ENCODE measurements around the gene DEAF1. TPM values are rescaled to one million over a fixed set of nuclear protein-coding genes. Genes with fewer than 3 reads are reported as not detected.

The DEAF1 gene
- total and polyA plus RNA-seq, 2 of the 13 experiments (the other 11 are each of a cell fraction or from before 2014, with no cell fraction given): 22.3 to 29.6 TPM

DNA sequence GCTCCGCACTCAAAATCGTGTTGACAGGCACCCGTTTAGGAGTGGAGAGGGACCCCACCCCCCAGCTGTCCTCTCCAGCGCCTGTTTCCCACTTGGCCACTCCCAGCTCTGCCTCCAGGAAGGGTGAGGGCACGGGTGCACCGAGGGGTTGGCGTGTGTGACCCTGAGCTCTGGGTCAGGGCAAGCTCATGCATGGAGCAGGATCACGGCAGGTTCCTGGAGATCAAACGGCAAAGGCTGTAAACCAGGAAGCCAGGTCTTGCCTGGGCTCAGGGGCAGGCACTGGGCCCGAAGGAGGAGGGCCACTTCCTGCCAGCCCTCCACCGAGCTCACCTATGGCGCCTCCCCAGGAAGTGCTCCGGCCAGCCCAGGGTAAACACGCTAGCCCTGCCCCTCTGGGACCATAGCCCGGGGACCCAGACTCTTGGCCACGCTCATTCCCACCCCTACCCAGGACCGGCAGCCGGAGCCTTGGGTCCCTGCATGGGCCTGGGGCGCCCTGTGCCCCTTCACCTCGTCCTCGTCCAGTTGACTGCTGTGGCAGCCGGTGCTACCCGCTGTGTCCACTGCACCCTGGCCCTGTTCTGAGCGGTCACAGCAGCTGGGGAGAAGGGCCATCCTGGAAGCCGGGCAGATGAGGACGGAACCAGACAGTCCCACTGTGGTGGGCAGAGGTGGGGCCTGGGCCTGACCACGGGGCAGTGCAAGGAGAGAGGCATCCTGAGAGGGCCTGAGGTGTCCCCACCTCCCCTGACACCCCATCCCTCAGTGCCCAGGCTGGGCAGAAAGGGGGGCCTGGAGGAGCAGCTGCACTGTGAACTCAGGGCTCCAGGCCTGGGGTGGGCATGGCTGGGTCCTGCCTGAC, 10.0 kb upstream of the DEAF1 start (continued):
- 0 out of 2 replicates have a peak, but pooled peaks have one; percentile 35 for TF ChIP-seq NRL (CRISPR knock-in tag; IDR thresholded peaks at IDR 0.05; ENCODE audit: borderline replicate concordance)
- TF ChIP-seq KDM2A (CRISPR knock-in tag; IDR thresholded peaks at IDR 0.05; ENCODE audit: borderline replicate concordance, low read depth): peak; percentile 28; the same call in 1 of the 2 replicates
- TF ChIP-seq, protein P1, sequence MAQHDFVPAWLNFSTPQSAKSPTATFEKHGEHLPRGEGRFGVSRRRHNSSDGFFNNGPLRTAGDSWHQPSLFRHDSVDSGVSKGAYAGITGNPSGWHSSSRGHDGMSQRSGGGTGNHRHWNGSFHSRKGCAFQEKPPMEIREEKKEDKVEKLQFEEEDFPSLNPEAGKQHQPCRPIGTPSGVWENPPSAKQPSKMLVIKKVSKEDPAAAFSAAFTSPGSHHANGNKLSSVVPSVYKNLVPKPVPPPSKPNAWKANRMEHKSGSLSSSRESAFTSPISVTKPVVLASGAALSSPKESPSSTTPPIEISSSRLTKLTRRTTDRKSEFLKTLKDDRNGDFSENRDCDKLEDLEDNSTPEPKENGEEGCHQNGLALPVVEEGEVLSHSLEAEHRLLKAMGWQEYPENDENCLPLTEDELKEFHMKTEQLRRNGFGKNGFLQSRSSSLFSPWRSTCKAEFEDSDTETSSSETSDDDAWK (CRISPR knock-in tag; IDR thresholded peaks at IDR 0.05): no peak
- TF ChIP-seq, protein P2, sequence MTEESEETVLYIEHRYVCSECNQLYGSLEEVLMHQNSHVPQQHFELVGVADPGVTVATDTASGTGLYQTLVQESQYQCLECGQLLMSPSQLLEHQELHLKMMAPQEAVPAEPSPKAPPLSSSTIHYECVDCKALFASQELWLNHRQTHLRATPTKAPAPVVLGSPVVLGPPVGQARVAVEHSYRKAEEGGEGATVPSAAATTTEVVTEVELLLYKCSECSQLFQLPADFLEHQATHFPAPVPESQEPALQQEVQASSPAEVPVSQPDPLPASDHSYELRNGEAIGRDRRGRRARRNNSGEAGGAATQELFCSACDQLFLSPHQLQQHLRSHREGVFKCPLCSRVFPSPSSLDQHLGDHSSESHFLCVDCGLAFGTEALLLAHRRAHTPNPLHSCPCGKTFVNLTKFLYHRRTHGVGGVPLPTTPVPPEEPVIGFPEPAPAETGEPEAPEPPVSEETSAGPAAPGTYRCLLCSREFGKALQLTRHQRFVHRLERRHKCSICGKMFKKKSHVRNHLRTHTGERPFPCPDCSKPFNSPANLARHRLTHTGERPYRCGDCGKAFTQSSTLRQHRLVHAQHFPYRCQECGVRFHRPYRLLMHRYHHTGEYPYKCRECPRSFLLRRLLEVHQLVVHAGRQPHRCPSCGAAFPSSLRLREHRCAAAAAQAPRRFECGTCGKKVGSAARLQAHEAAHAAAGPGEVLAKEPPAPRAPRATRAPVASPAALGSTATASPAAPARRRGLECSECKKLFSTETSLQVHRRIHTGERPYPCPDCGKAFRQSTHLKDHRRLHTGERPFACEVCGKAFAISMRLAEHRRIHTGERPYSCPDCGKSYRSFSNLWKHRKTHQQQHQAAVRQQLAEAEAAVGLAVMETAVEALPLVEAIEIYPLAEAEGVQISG (CRISPR knock-in tag; IDR thresholded peaks at IDR 0.05): peak; percentile 89
- TF ChIP-seq ZBTB38 (CRISPR knock-in tag; IDR thresholded peaks at IDR 0.05): peak; percentile 13; the same call in 1 of the 2 replicates
- peak; percentile 64; the same call in 1 of the 2 replicates for TF ChIP-seq ZSCAN31 (CRISPR knock-in tag; IDR thresholded peaks at IDR 0.05; ENCODE audit: low read depth)
- TF ChIP-seq GTF3A (CRISPR knock-in tag; conservative IDR thresholded peaks at IDR 0.05): no peak
- TF ChIP-seq ZNF496 (CRISPR knock-in tag; IDR thresholded peaks at IDR 0.05; ENCODE audit: insufficient replicate concordance): no peak
- TF ChIP-seq GATA4 (IDR thresholded peaks at IDR 0.05; ENCODE audit: borderline replicate concordance, low read depth): peak; percentile 42; the same call in 1 of the 2 replicates
- TF ChIP-seq ZNF644 (CRISPR knock-in tag; IDR thresholded peaks at IDR 0.05; ENCODE audit: low read depth): 0 out of 2 replicates have a peak, but pooled peaks have one; percentile 32
- TF ChIP-seq ZIK1 (CRISPR knock-in tag; IDR thresholded peaks at IDR 0.05; ENCODE audit: borderline replicate concordance, low read depth): no peak
- TF ChIP-seq, protein P3, sequence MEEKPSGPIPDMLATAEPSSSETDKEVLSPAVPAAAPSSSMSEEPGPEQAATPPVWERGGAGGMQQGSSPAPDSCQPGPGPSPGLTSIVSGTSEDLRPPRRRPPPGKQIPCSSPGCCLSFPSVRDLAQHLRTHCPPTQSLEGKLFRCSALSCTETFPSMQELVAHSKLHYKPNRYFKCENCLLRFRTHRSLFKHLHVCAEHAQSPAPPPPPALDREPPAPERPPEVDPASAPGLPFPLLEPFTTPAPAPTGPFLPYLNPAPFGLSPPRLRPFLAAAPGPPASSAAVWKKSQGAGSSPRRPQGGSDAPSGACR (CRISPR knock-in tag; IDR thresholded peaks at IDR 0.05): peak; percentile 99
- TF ChIP-seq, protein P4, sequence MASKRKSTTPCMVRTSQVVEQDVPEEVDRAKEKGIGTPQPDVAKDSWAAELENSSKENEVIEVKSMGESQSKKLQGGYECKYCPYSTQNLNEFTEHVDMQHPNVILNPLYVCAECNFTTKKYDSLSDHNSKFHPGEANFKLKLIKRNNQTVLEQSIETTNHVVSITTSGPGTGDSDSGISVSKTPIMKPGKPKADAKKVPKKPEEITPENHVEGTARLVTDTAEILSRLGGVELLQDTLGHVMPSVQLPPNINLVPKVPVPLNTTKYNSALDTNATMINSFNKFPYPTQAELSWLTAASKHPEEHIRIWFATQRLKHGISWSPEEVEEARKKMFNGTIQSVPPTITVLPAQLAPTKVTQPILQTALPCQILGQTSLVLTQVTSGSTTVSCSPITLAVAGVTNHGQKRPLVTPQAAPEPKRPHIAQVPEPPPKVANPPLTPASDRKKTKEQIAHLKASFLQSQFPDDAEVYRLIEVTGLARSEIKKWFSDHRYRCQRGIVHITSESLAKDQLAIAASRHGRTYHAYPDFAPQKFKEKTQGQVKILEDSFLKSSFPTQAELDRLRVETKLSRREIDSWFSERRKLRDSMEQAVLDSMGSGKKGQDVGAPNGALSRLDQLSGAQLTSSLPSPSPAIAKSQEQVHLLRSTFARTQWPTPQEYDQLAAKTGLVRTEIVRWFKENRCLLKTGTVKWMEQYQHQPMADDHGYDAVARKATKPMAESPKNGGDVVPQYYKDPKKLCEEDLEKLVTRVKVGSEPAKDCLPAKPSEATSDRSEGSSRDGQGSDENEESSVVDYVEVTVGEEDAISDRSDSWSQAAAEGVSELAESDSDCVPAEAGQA (IDR thresholded peaks at IDR 0.05; ENCODE audit: low read depth): 0 out of 2 replicates have a peak, but pooled peaks have one; percentile 48
- TF ChIP-seq, protein P4 (CRISPR knock-in tag; IDR thresholded peaks at IDR 0.05; ENCODE audit: borderline replicate concordance): no peak
